Activated naive CD8-positive, alpha-beta T cell treated with anti-CD3 and anti-CD28 coated beads, Interleukin-2, amount 10 ng/mL, durations not matched to agents 7 days and 5 days (primary cell): ENCODE results near the gene SHC4. TPM values are rescaled to one million over a fixed set of nuclear protein-coding genes. Genes with fewer than 3 reads are reported as not detected.

ENCODE experiments used
- ATAC-seq: fragments of 150-1000 bp; cut with Tn5 transposase; one replicate; pipeline ENCODE4 v1.10.0; 2021; ENCODE audit warnings: low read depth, moderate library complexity
- POLR2A ChIA-PET: fragments of 350-600 bp; sonication (Branson Sonifier 250); formaldehyde crosslinking; loops from one replicate; lab custom pipeline; 2021; ENCODE audit warnings: antibody characterized with exemption; lab: Charles Lee
- DNase-seq: peaks from one replicate; pipeline ENCODE4 v3.0.0; 2021
- H3K27ac Mint-ChIP-seq: one replicate; pipeline ENCODE4 v1.8.0; 2022; ENCODE audit warnings: mild to moderate bottlenecking, mixed read lengths
- H3K27me3 Mint-ChIP-seq: one replicate; pipeline ENCODE4 v1.8.0; 2022; ENCODE audit warnings: mild to moderate bottlenecking, moderate library complexity, mixed read lengths
- H3K36me3 Mint-ChIP-seq: one replicate; pipeline ENCODE4 v1.8.0; 2021; ENCODE audit warnings: mild to moderate bottlenecking, mixed read lengths
- H3K4me1 Mint-ChIP-seq: one replicate; pipeline ENCODE4 v1.8.0; 2021; ENCODE audit warnings: mixed read lengths
- H3K4me3 Mint-ChIP-seq: one replicate; pipeline ENCODE4 v1.8.0; 2022; ENCODE audit warnings: mild to moderate bottlenecking, moderate library complexity, mixed read lengths
- H3K9me3 Mint-ChIP-seq: one replicate; pipeline ENCODE4 v1.8.0; 2021; ENCODE audit warnings: mixed read lengths
- total RNA-seq, 2 experiments: library from RNA; stranded (reverse); gene quantifications; one replicate each; pipeline ENCODE4 v1.2.3, GENCODE V29; 2021

Gene SHC4
- total RNA-seq, 2 experiments from 2014 or later: 0.23 to 0.47 TPM

DNA sequence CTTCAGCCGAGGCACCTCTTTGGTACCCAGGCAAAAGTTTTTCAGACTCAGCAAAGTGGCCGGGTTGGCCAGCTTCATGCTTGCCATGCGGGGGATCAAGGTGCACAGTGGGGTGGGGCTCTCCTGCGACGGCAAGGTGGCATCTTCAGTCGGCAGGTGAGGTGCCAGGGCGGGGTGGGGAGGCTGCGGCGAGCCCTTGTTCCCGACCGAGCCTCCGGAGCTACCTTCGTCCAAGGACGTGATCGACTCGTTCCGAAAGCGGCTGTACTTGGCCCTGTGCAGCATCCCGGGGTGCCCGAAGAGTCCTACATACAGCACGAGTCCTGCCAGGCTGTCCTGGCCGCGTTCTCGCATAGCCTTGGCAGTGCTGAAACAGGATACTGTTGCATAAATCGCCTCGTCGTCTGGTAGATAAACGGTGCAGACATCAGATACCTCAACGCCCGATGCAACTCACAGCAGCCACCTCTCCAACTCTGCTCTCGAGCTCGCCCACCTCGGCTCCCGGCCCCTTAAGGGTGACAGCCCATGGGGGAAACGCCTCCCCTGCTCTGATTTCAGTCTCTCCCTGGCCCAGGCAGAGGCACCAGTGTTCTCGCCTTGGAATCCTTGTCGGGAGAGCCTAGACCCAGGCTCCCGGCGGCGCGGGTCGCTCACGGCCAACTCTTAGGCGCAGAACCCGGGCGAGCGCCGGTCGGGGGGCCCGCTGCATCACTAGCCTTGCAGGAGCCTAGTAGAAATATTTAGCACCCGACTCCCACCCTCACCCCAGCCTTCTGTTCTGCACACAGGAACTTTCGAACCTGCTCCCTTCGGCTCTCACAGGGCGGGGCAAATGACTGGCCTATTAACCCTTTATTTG is 826 bp downstream of the SHC4 start:
- H3K27ac Mint-ChIP-seq: no peak overlapping the region
- ATAC-seq (no peak), DNase-seq (peak; percentile 43)
- peak overlapping the region; percentile 78 for H3K4me3 Mint-ChIP-seq
- POLR2A ChIA-PET: interaction anchor here (0.7 to 2.9 kb wide), 3 partner anchors 13 to 1019 kb away, joined by 3 to 10 read pairs (median 4); partner anchors contain the start of gene EID1
- no peaks in the 10 kb centered on the region for H3K9me3 Mint-ChIP-seq
- peaks cover 30% of the 10 kb centered on the region for H3K27me3 Mint-ChIP-seq
- peaks cover 5% of the 10 kb centered on the region for H3K36me3 Mint-ChIP-seq
- H3K4me1 Mint-ChIP-seq: peaks cover 33% of the 10 kb centered on the region

DNA sequence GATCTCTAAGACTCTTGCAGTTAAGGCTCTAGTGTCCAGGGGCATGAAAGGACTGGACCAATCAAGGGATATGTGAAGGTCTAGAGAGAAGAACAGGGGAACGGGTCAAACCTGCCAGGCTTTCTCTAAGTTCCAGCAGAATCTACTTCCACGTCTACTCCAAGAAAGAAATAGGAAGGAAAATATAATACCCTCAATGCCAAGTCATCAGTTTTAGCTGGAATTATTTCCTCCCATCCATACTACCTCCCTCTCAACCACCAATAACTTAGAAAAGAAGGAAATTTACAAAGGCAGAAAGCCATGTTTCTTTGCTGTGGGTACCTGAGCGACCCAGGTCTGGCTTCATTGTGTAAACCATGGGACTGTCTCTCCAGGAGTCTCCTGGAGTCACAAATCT is 7.8 kb downstream of the SHC4 start:
- no peak for ATAC-seq
- Mint-ChIP-seq H3K27ac (no peak overlapping the region), H3K36me3 (no peaks in the 10 kb centered on the region), H3K4me1 (no peaks in the 10 kb centered on the region), H3K9me3 (no peaks in the 10 kb centered on the region), H3K4me3 (no peak overlapping the region), H3K27me3 (peaks cover 16% of the 10 kb centered on the region)
- DNase-seq: no peak
- POLR2A ChIA-PET: no interaction called here

DNA sequence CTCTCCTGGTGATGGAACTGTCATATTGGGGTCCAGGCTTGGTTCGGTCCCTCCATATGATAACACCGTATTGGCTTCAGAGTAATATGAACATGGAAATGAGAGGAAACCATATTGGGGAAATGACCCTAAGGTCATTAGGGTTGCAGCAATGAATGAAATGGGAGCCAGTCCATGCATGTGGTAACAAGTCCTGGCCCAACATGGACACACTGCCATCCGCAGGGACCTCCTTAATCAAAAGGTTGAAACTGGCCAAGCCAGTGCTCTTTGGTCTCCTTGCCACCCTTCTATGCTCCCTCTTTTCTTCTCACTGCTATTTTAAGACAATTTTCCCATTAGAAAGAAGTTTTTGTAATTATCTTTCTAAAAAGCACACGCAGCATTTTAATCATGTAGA is 8.3 kb downstream of the SHC4 start:
- POLR2A ChIA-PET: no interaction called here
- DNase-seq (no peak), ATAC-seq (no peak)
- Mint-ChIP-seq H3K4me3 (no peak overlapping the region), H3K36me3 (no peaks in the 10 kb centered on the region), H3K4me1 (no peaks in the 10 kb centered on the region), H3K27me3 (peaks cover 16% of the 10 kb centered on the region), H3K9me3 (no peaks in the 10 kb centered on the region), H3K27ac (no peak overlapping the region)

DNA sequence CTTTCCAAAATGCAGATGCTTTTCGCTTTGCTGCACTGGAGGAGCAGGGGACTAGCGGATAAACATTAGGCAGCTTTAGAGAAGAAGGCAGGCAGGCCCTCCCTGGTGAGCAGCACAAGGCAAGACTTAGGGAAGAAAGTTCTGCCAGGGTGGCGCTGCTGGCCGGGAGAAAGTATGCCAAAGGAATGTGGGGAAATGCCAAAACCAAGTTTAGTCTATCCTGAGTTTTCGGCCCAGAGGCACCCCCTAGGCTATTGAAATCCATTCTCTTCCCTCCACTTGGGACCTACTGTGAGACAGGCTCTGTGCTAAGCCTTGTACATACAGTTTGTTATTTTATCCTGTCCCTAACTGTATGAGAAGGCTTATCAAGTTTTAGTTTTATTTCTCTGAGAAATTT is 9.2 kb downstream of the SHC4 start:
- POLR2A ChIA-PET: no interaction called here
- Mint-ChIP-seq H3K36me3 (no peaks in the 10 kb centered on the region), H3K9me3 (no peaks in the 10 kb centered on the region), H3K27ac (no peak overlapping the region), H3K4me3 (no peak overlapping the region), H3K4me1 (no peaks in the 10 kb centered on the region), H3K27me3 (peaks cover 10% of the 10 kb centered on the region)
- DNase-seq (no peak), ATAC-seq (no peak)

DNA sequence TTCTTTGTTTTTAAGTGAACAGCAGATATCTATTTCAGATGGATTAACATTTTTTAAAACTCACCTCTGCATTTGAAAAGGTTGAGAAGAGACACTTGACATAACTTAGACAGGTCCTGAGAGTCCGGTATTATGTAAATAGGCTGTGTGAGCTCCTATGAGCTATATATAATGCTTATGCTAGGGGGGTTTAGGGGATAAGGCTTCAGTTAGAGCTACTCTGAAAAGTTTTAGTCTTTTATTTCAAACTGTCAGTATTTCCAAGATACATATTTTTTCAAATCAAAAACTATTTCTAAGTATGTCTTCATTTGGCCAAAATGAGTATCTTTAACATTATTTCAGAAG is 16.9 kb downstream of the SHC4 start:
- peaks cover 13% of the 10 kb centered on the region for H3K4me1 Mint-ChIP-seq
- POLR2A ChIA-PET: no interaction called here
- ATAC-seq (no peak), DNase-seq (no peak)
- H3K36me3 Mint-ChIP-seq: no peaks in the 10 kb centered on the region
- peaks cover 7% of the 10 kb centered on the region for H3K27me3 Mint-ChIP-seq
- H3K9me3 Mint-ChIP-seq: peaks cover 2% of the 10 kb centered on the region
- no peak overlapping the region for H3K4me3 Mint-ChIP-seq
- H3K27ac Mint-ChIP-seq: no peak overlapping the region

DNA sequence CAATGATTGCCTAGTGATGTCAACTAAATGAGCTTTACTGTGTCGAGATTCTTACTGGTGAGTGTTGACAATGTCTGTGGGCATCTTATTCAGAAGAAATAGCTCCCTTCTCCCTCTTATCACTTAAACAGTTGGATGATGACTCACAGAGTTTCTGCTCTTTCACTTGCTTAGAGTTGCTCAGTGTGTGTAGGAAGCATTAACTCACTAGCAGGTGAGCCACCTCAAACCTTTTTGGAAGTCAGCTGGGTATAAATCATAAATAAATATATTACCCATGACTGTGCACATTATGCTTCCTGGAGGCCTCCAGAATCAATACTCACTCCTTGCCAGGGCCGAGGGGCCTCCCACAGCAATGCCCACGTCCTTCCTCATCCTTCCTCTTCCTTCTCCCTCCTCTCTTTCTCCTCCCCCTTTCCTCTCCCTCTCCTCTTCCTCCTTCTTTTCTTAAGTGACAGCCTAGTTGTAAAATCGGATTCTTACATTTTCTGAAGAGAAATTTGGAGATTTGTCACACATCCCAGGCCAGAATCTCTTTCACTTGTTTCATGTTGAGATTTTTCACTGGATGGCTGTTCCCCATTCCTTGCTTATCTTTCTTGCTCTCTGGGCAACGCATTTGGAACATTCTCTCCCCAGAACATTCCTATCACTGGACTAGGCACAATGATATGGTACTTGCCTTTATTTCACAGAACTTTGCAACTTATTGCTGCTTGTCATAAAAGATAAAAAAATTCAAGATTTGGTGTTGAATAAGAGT is 17.5 kb downstream of the SHC4 start:
- peaks cover 3% of the 10 kb centered on the region for H3K9me3 Mint-ChIP-seq
- ATAC-seq (no peak), DNase-seq (no peak)
- peaks cover 13% of the 10 kb centered on the region for H3K4me1 Mint-ChIP-seq
- H3K4me3 Mint-ChIP-seq: no peak overlapping the region
- POLR2A ChIA-PET: no interaction called here
- H3K27me3 Mint-ChIP-seq: peaks cover 13% of the 10 kb centered on the region
- H3K27ac Mint-ChIP-seq: no peak overlapping the region
- H3K36me3 Mint-ChIP-seq: no peaks in the 10 kb centered on the region

DNA sequence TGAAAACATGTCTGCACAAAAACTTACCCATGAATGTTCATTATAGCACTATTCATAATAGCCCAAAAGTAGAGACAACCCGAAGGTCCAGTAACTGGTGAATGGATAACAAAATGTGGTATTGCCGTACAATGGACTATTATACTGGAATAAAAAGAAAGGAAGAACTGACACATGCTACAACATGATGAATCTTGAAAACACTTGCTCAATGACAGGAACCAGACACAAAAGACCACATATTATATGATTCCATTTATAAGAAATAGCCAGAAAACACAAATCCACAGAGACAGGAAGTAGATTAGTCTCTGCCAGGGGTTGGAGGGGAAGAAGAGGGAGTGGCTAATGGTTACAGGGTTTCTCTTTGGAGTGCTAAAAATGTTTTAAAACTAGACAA is 18.3 kb downstream of the SHC4 start:
- POLR2A ChIA-PET: no interaction called here
- Mint-ChIP-seq H3K27ac (no peak overlapping the region), H3K9me3 (peaks cover 6% of the 10 kb centered on the region), H3K36me3 (no peaks in the 10 kb centered on the region), H3K4me1 (peaks cover 13% of the 10 kb centered on the region), H3K4me3 (no peak overlapping the region), H3K27me3 (peaks cover 16% of the 10 kb centered on the region)
- peak; percentile 45 for ATAC-seq
- DNase-seq: no peak

DNA sequence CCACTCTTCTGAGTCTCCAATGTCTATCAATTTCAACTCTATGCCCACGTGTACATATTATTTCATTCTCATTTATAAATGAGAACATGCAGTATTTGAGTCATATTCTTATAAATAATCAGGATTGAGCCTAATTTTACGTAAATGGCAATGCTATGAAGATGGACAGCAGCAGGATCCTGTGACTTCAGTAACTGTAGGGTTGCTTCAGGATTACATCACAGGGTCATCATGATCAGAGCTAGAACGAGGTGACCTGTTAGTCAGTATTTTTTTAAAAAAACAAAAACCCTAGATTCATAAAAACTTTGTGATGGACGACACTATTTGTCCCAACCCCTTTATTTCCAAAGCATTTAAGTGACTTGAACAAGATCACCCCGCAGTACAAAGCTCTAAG is 21.8 kb downstream of the SHC4 start:
- ATAC-seq (no peak), DNase-seq (no peak)
- peaks cover 6% of the 10 kb centered on the region for H3K9me3 Mint-ChIP-seq
- peaks cover 23% of the 10 kb centered on the region for H3K27me3 Mint-ChIP-seq
- H3K4me1 Mint-ChIP-seq: peaks cover 13% of the 10 kb centered on the region
- no peak overlapping the region for H3K4me3 Mint-ChIP-seq
- H3K27ac Mint-ChIP-seq: no peak overlapping the region
- H3K36me3 Mint-ChIP-seq: no peaks in the 10 kb centered on the region
- POLR2A ChIA-PET: no interaction called here

DNA sequence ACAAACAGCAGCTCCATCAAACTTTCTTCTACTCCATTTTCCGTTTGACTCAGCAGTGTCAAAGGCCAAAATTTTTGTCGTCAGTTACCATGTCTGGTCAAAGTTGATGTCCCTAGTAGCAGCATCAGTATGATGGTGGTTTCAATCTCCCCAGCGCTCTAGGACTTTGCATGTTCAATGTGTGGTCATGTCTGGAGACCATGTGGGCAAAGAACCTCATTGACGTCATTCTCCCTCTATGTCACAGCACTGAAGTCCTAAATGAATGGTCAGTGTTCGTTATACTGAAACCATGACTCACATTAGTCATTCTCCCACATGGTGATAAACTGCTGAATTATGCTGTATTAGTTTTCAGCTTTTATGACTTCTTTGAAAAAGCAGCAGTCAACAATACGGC is 23.2 kb downstream of the SHC4 start:
- no peak for DNase-seq

DNA sequence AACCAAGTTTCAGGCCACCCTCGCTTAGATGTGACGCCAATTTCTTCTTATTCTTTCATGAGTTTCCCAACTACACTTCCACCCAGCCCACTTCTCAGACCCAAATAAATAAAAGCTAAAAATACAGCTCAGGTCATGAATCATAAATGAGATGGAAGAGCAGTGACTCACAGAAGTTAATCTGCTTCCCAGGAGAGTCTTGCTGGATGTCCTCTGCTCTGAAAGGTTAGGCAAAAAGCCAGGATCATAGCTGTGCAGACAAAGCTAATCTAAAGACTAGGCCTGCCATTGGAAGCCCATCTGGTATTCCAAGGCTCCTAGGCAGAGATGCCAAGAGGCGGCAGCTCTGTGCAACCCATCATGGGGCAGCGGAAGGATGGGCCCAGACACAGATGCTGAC is 24.1 kb downstream of the SHC4 start:
- Mint-ChIP-seq H3K9me3 (peaks cover 6% of the 10 kb centered on the region), H3K27ac (no peak overlapping the region), H3K27me3 (peaks cover 30% of the 10 kb centered on the region), H3K36me3 (no peaks in the 10 kb centered on the region), H3K4me3 (no peak overlapping the region), H3K4me1 (no peaks in the 10 kb centered on the region)
- POLR2A ChIA-PET: no interaction called here
- no peak for DNase-seq
- no peak for ATAC-seq

More for the DNA sequence above, 23.2 kb downstream of the SHC4 start:
- Mint-ChIP-seq H3K9me3 (peaks cover 6% of the 10 kb centered on the region), H3K36me3 (no peaks in the 10 kb centered on the region), H3K4me3 (no peak overlapping the region), H3K27me3 (peaks cover 29% of the 10 kb centered on the region), H3K27ac (no peak overlapping the region), H3K4me1 (peaks cover 4% of the 10 kb centered on the region)
- no peak for ATAC-seq
- POLR2A ChIA-PET: no interaction called here

DNA sequence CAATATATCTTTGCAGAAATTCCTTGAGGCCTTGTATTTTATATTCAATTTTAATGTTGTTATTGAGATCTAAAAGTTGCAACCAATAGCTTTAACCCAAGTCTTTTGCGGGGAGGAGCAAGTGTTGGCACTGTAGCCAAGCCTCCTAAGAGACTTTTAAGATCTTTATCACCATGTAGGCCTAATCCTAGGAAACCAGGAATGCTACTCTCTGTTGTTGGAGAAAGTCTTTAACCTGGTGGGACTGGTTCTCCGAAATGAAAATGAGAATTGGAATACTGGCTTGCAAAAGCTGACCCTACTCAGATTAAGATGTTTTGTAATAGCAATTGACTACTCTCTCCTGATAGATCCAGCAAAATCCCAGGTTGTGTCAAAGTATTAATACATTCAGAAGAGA is 25.8 kb downstream of the SHC4 start:
- DNase-seq: no peak
- Mint-ChIP-seq H3K4me1 (no peaks in the 10 kb centered on the region), H3K27ac (no peak overlapping the region), H3K36me3 (no peaks in the 10 kb centered on the region), H3K4me3 (no peak overlapping the region), H3K9me3 (peaks cover 4% of the 10 kb centered on the region), H3K27me3 (peaks cover 34% of the 10 kb centered on the region)
- POLR2A ChIA-PET: no interaction called here
- ATAC-seq: no peak

DNA sequence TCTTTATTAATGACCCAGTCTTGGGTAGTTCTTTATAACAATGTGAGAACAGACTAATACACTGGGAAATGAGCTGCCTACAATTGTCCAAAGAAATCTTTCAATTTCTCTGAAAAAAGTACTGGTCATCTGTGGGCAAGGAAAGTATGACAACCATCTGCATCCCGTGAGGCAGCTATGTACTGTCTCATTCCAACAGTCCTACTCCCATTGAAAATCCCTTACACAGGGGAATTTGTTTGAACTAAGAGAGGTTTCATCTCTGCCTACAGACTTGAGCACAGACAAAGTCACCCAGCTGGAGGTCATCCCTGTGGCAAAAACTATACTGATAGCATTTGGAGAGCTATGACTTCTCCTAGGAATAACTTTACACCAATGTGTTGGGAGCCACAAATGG is 27.1 kb downstream of the SHC4 start:
- Mint-ChIP-seq H3K4me3 (no peak overlapping the region), H3K4me1 (no peaks in the 10 kb centered on the region), H3K9me3 (peaks cover 4% of the 10 kb centered on the region), H3K27me3 (peaks cover 33% of the 10 kb centered on the region), H3K36me3 (no peaks in the 10 kb centered on the region), H3K27ac (no peak overlapping the region)
- no peak for ATAC-seq
- no peak for DNase-seq
- POLR2A ChIA-PET: no interaction called here

DNA sequence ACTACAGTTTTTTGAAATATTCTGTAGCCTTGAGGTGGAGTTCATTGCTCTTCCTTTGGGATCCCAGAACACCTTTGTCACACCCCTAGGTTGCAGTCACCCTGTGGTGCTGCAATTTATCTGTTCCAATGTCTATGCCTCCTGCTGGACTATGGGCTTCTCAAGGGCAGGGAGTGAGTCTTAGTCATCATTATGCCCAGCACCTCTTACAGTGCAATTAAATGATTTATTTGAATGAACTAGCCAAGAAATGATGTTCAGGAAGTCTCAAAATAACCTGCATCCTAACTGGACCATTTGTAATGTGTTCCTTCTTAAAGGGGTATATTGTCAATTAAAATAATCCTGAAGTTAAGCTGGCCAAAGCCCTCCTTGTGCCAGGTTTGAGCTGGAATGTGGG is 28.5 kb downstream of the SHC4 start:
- H3K27ac Mint-ChIP-seq: no peak overlapping the region
- no peak for DNase-seq
- POLR2A ChIA-PET: no interaction called here
- peaks cover 26% of the 10 kb centered on the region for H3K27me3 Mint-ChIP-seq
- no peaks in the 10 kb centered on the region for H3K36me3 Mint-ChIP-seq
- H3K9me3 Mint-ChIP-seq: no peaks in the 10 kb centered on the region
- H3K4me3 Mint-ChIP-seq: no peak overlapping the region
- H3K4me1 Mint-ChIP-seq: peaks cover 3% of the 10 kb centered on the region
- no peak for ATAC-seq

DNA sequence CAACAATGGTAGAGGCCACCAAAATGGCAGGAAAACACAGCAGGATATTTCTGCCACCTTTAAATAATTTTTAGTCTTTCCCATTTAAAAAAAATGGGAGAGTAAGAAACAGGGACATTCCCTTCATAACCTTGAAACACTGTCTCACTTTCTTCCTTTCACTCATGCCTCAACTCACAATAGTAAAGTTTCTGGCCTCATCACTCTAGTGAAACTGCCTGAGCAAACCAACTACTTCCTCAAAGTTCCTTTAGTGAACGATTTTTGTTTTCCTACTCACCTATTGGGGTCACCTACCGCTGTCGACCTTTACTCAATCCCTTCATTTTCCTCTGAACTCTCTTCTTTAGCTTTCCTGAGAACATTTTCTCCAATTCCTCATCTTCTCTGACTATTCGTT is 33.0 kb downstream of the SHC4 start:
- H3K27ac Mint-ChIP-seq: no peak overlapping the region
- H3K4me1 Mint-ChIP-seq: peaks cover 11% of the 10 kb centered on the region
- DNase-seq (no peak), ATAC-seq (no peak)
- POLR2A ChIA-PET: no interaction called here
- H3K9me3 Mint-ChIP-seq: peaks cover 1% of the 10 kb centered on the region
- no peak overlapping the region for H3K4me3 Mint-ChIP-seq
- H3K36me3 Mint-ChIP-seq: no peaks in the 10 kb centered on the region
- peaks cover 14% of the 10 kb centered on the region for H3K27me3 Mint-ChIP-seq
